ENCODE results near the gene SPDYE17.

- TF ChIP-seq ZSCAN23 (tag by site-specific recombination; IDR thresholded peaks at IDR 0.05), result no peak
- TF ChIP-seq, protein P1, sequence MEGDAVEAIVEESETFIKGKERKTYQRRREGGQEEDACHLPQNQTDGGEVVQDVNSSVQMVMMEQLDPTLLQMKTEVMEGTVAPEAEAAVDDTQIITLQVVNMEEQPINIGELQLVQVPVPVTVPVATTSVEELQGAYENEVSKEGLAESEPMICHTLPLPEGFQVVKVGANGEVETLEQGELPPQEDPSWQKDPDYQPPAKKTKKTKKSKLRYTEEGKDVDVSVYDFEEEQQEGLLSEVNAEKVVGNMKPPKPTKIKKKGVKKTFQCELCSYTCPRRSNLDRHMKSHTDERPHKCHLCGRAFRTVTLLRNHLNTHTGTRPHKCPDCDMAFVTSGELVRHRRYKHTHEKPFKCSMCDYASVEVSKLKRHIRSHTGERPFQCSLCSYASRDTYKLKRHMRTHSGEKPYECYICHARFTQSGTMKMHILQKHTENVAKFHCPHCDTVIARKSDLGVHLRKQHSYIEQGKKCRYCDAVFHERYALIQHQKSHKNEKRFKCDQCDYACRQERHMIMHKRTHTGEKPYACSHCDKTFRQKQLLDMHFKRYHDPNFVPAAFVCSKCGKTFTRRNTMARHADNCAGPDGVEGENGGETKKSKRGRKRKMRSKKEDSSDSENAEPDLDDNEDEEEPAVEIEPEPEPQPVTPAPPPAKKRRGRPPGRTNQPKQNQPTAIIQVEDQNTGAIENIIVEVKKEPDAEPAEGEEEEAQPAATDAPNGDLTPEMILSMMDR (tag by site-specific recombination; IDR thresholded peaks at IDR 0.05), result no peak
- no peak for TF ChIP-seq YY1 (tag by site-specific recombination; IDR thresholded peaks at IDR 0.05)
Observed at GRCh38 chr7:76998285-76998589, 33.9 kb downstream of the SPDYE17 start.
